GM21786 (cell line): Measurements from ENCODE around the gene RTN4.

Experiments
- ATAC-seq: cut with Tn5 transposase; IDR thresholded peaks from one replicate; pipeline ENCODE4 v1.9.1; 2021; ENCODE audit not compliant: unreplicated experiment

RTN4 gene

DNA sequence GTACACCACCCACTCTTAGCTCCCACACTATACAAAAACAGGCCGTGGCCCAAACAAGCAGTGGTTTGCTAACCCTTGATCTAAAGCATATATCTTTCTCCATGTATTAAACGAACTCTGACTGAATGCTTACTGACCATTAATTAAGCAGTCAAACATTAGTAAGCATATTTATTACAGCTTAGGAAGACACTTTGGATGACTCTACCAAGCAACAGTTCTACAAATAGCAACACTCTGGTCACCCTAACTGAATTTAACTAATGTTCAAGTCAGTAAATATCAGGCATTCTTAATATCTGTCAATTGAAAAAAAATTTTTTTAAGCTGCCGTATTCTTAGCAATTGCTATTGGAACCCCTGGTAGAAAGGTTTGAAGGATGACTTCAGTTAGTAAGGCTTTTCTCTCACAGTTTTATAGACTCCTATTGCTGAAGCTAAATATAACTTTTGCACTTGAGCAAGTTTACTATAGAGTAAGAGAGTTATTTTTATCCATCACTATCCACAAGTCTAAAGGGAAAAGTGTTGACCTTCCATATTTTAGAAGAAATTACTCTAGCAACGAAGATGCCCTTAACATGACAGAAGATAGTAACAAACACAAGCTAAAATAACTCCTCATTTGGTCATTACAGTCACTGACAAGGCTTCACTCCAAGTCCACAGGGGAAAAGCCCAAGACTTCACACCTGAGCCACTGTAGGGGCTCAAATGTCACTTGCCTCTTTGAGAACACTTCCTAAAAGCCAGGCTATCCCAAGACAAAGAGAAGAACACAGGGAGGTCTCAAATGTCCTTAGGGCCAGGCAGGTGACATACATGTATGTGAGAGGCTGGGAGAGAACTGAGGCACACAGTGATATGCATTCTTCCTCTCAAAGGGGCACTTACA, 74.4 kb downstream of the RTN4 start:
- no peak for ATAC-seq

DNA sequence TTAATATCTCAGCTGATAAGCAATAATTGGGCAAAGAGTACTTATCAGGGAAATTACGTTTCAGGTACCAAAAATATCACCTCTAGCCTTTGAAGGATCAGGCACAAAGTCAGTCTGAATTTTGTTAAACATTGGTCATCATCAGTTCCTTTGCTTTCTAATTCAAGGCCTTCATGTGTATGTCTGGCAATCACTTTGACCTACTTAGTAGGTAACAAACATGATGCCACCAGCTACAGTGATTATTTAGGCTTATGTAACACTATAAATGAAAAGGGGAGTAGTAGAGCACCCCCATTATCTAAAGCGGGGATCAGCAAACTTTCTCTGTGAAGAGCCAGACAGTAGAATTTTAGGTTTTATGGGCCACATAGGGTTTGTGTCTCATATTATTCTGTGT, 75.1 kb downstream of the RTN4 start:
- no peak for ATAC-seq

DNA sequence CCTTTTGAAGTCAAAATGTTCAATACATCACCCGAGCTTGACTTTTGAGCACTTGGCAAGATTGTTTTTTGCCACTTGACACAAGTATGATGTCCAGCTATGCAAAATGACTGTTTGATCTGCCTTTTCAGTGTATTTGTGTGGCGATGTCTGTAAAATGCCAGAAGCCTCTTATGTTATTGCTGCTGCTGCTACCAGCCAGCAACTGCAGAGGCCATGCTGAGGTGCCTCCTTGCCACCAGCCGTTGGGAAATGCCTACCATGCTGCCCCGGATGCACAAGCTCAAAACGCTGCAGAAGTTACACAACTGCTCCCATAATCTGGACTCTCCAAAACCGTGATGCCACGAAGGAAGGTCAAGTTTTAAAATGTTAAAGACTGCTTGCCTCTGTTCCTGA, 80.3 kb downstream of the RTN4 start:
- no peak for ATAC-seq

DNA sequence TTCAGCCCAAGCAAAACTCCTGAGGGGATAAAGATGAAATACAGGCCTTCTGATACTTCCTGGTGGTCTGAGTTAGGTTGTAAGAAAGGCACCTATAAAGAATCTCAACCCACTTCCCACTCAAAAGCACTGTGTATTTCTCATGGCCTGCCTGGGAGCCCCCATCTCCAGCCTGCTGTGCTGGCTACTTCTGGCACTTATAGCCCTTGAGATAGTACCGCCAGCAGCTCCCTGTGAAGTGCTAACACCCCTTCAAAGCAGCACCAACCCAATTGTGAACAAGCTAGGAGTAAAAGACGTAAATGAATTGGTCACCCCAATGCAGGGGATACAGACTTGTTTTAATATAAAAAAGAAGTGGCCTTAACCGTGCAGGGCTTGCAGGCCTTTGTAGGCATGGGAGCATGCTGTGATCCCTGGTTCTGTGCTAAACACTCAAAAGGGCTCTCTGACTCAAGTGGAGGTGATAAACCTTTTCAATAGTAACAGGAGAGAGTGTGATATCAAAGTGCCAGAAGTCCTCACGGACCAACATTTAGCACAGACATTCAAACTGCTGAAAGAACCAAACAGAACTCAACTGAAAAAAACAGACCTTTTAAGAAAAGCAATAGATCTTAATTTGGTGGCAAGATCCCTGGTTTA, 80.8 kb downstream of the RTN4 start:
- ATAC-seq = no peak

DNA sequence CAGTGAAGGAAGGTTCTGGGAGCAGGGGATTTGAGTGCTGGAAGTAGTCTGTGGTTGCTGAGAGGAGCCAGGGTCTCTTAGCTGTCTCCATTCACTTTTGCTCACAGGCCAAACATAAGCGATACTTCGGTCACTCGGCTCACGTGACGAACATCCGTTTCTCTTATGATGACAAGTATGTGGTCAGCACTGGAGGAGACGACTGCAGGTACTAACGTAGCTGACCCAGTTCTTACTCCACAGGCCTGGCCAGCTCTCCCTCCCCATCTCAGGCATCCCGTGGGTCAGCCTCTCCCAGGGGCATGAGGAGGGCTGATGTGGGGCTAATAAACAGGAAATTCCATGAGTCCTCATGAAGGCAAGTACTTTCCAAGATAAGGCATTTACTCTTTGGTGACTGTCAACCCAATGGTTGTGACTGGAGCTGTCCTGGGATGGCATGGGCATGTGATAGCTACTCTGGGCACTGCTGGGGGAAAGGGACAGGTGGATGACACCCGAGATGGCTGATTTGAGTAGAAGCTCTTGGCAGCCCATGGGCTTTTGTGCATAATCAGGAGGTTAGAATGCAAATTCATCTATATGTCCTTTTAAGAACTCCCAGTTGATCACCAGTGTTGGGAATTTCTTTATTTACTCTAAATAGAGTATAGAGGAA, 81.6 kb downstream of the RTN4 start:
- no peak for ATAC-seq

DNA sequence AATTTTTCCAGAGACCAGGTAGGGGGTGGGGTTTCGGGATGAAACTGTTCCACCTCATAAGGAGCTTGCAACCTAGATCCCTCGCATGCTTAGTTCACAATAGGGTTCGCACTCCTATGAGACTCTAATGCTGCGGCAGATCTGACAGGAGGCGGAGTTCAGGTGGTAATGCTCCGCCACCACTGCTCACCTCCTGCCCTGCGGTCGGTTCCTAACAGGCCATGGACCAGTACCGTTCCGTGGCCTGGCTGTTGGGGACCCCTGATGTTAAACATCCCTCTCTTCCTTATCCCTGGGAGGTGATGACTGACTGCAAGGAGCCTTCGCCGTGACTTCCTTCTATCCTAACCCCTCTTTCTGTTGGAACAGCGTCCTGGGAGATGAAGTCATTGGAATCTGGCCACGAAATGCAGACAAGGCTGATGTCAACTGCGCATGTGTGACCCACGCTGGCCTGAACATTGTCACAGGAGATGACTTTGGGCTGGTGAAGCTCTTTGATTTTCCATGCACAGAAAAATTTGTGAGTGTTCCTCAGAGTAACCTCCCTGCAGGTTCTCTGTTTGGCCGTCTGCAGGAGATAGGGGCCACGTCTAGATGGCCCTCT, 82.4 kb downstream of the RTN4 start:
- ATAC-seq = no peak

DNA sequence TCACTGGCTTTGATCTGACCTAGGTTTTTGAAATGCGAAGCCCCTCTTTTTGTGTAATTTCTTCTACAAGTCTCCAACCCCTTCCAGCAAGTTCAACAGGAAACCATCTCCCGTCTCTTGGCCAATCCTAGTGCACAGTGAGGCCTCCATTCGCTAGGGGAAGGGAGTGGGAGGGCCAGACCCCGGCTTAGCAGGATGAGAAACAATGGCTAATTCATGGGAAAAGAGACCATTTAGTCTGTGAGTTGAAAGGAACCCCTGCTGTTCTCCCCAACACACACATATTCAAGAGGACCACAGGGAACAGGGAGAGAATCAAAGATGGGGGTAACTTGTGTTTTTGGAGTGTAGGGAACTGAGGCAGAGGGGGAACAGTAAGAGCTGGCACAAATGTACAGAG, 83.0 kb downstream of the RTN4 start:
- no peak for ATAC-seq

DNA sequence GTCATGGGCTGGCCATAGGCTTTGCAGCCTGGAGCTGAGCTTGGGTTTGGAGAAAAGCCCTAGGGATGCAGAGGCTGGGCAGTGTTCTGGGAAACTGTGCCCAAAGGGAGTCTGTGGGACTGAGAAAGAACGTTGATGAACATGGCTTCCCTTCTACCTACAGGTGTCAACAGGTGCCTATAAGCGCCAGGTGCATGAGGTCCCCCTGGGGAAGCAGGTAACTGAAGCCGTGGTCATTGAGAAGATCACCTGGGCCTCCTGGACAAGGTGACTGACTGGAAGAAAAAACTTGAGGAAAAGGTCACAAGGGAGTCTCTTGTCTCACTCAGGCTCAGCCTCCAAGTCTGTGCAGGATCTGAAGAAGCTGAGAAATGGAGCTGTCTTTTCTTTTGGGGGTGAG, 83.4 kb downstream of the RTN4 start:
- ATAC-seq = no peak

DNA sequence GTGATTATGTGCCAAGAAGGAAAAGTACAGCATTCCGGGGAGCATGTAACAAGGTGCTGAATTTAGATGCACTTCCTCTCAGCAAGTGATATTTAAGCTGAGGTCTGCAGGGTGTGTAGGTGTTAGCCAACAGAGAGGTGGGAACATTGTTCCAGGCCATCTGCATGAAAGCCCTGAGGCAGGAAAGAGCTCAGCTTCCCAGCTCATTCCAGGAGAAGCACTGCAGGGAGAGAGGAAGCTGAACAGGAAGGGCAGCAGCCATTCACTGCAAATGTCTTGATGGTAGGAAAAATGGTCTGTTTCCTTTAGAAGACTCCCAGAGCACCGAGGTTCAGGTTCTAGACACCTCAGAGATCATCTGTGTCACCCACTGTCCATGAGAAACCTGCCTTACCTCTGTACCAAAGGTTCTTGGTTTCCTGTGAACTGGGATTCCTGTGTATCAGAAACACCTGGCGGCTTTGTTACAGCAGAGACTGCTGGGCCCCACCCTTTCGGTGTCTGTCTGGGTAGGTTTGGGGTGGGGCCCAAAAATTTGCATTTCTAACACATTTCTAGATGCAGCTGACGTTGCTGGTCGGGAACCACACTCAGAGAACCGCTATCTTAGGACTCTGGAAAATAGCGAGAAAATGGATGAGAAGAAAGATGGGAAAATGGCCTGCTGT, 84.0 kb downstream of the RTN4 start:
- no peak for ATAC-seq

DNA sequence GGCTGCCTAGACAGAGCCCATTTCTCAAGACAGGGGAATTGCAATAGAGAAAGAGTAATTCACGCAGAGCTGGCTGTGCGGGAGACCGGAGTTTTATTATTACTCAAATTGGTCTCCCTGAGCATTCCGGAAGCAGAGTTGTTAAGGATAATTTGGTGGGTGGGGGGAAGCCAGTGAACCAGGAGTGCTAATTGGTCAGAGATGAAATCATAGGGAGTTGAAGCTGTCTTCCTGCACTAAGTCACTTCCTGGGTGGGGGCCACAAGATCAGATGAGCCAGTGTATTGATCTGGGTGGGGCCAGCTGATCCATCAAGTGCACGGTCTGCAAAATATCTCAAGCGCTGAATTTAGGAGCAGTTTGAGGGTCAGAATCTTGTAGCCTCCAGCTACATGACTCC, 84.8 kb downstream of the RTN4 start:
- no peak for ATAC-seq

DNA sequence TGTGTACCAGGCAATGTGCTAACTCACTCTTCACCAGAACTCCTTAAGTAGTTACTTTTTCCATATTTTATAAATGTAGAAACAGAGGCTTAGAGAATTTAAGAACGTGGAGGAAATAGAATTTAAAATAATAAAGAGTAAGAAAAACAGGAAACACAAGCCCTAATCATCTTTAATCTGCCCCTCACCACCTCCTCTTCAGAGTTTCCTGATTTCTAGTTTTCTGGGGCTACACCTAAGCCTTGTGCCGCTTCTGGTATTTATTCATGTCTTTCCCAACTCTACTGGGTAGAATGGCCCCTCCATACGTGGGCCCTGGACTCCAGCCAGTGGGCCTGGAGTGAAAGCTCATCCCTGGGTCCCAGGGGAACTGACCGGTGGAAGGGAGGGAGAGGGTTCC, 85.4 kb downstream of the RTN4 start:
- no peak for ATAC-seq

DNA sequence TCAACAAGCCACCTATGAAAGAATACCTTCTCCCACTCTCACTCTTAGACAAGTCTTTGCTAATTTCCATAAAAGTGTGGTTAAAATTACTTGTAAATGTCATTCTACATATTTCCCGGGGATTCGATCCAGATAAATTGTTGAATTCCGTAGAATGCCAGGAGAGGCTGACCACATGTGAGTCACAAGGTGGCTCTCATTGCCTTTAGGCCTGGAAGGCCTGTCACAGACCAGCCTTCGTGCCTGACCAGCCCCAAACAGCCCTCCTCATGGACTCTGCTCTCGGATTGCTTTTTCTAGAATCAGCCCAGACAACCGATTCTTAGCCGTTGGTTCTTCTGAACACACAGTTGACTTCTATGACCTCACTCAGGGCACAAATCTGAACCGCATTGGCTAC, 86.0 kb downstream of the RTN4 start:
- ATAC-seq = no peak

DNA sequence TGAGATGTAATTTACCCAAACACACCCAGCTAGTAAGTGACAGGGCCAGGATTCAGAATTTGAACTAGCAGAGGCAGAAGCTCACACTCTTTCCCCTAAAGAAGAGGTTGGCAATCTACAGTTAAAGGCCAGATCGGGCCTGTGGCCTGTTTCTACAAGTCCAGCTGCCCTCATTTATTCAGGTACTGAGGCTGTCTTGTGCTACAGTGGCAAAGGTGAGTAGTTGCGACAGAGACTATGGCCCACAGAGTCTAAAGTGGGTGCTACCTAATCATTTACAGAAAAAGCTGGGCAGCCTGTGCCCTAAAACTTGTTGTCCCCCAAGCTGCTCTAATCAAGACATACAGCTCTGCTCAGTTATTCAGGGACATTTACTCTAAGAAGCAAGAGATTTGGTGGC, 86.8 kb downstream of the RTN4 start:
- ATAC-seq = no peak

DNA sequence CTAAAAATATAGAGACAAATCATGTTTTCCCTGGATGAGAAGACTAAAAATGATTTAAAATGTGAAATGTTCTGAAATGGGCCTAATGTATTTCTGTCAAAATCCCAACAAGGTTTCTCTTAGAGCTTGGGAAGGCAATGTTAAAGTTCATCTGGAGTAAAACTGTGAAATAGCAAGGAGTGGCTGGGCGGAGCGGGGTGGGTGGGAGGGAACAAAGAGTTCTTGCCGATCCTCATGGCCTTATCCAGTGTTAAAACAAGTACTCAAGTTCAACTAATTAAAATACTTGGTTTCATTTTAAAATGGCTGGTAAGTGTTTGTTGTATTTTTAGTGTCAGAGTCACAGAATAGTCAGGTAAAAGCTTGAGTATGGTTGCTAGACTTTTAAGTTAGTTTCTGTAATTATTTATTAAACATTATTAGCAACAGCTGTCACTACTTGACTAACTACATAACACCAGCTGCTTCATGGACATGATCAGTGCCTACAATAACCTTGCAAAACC, 87.3 kb downstream of the RTN4 start:
- no peak for ATAC-seq

DNA sequence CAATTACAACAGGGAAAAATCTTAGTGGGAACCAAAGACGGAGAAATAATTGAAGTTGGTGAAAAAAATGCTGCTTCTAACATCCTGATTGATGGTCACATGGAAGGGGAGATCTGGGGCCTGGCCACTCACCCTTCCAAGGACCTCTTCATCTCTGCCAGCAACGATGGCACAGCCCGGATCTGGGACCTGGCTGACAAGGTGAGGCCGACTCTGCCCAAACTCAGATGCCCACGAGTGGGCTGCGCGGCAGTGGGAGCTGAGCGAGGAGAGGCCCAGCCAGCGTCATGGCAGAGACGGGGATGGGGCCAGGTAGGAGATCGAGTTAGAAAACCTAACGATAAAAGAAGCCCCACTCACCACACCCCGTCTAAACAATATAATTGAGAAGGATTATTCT, 87.7 kb downstream of the RTN4 start:
- ATAC-seq = no peak

DNA sequence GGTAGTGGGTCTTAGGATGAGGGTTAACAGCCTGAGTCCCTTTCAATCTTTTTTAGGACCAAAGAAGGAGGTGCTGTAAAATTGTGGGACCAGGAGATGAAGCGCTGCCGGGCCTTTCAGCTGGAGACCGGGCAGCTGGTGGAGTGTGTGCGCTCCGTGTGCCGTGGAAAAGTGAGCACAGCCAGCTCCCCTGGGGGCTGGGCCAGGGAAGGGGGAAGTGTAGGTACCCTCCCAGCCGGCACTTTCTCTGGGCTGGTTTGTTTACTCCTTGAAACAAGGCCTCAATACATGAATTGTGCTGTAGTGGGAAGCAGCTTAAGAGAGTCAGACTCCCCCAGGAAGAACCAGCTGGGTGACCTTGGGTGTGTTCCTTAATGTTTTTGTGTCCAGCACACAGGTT, 90.1 kb downstream of the RTN4 start:
- ATAC-seq = no peak

DNA sequence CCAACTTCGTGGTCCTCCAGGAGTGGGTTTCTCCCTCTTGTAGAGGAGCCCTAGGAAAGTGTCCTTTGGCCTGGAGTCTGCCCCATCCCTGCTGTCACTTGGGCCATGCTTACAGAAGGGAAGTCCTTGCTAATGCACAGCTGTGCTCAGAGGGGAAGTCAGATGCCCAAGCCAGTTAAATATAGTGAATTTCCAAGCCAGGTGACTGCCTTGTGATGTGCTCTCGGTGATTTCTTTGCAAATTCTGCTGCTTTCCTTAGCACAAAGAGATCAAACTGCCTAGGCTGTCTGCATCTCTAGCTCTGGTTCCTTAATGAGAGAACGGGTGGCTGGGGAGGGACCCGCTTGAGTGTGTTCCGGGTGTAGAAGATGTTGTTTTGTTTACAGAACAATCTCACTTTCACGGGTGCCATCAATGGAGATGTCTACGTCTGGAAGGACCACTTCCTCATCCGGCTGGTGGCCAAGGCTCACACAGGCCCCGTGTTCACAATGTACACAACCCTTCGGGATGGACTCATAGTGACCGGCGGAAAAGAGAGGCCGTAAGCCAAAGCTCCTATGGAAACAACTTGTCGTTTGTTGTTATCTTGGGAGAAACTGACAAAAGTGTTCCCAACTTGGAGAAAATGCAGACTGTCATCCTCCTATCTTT, 91.4 kb downstream of the RTN4 start:
- no peak for ATAC-seq

DNA sequence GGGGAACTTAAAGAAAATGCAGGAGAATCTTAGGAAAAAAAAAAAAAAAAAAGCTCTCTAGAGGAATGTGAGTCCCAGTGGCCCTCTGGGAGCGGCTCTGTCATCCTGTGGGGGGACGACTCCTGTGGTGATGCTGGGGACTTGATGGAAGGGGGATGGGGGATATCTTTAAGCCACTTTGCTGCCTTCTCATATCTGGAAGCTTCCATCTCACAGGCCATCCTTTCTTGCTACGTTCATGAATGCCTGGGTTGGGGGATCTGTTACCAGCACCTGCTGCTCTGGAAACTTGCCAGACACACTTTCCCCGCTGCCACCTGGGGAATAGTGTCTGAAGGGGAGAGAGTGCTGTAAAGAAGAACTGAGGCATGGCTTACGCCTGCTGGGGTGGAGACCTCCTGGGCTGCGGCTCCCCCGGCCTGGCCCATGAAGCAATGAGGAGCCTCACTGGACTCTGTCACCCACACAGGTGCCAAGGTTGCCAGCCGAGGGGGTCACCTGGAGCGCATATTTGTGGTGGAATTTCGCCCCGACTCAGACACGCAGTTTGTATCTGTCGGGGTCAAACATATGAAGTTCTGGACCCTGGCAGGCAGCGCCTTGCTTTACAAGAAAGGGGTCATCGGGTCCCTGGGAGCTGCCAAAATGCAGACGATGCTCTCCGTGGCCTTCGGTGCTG, 92.8 kb downstream of the RTN4 start:
- no peak for ATAC-seq

DNA sequence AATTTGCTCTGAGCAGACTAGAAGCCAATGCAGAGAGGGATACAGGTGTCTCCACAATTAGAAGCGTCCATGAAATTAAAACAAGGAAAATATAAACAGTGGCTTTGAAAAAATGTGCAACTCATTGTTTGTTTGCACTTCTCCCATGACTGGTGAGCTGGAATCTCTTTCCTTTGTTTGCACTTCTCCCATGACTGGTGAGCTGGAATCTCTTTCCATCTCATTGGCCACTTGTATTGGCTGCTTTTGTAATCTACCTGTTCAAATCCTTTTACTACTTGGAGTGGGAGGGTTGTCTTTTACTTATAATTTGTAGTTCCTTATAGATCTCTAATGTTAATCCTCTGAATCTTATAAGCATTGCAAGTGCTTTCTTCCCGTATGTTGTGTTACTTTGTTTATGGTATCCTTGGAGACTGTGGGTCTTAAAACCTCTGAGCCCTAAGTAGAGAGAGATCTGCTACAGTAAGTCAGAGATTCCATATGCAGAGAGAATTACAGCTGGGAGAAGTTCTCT, 94.1 kb downstream of the RTN4 start:
- no peak for ATAC-seq
